ENCODE measurements around the gene ANKRD6.

The ANKRD6 gene

DNA sequence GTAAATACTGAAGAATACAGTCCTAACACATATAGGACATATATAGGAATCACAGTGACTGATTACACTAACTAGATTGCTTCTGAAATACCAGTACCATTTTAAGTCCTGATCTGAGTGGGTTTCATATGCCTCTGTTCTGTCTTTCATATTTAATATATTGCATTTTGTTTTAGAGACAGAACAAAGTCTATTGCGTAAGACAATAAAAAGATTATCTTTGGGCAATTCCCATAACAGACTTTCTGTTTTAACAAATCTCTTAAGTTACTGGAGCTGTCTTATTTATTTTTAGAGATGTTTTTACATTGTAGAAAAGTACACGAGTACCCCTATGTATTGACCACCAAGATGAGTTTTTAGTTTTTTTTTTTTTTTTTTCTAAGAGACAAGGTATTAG, 29.6 kb downstream of the ANKRD6 start:
- H3K4me3 ChIP-seq (ENCODE audit: low read depth, low read length), result no peak overlapping the region
- DNase-seq (ENCODE audit: low read depth), result no peak
- TF ChIP-seq, protein P1, sequence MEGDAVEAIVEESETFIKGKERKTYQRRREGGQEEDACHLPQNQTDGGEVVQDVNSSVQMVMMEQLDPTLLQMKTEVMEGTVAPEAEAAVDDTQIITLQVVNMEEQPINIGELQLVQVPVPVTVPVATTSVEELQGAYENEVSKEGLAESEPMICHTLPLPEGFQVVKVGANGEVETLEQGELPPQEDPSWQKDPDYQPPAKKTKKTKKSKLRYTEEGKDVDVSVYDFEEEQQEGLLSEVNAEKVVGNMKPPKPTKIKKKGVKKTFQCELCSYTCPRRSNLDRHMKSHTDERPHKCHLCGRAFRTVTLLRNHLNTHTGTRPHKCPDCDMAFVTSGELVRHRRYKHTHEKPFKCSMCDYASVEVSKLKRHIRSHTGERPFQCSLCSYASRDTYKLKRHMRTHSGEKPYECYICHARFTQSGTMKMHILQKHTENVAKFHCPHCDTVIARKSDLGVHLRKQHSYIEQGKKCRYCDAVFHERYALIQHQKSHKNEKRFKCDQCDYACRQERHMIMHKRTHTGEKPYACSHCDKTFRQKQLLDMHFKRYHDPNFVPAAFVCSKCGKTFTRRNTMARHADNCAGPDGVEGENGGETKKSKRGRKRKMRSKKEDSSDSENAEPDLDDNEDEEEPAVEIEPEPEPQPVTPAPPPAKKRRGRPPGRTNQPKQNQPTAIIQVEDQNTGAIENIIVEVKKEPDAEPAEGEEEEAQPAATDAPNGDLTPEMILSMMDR (IDR thresholded peaks at IDR 0.05; ENCODE audit: low read depth, low read length, missing control alignments), result no peak

DNA sequence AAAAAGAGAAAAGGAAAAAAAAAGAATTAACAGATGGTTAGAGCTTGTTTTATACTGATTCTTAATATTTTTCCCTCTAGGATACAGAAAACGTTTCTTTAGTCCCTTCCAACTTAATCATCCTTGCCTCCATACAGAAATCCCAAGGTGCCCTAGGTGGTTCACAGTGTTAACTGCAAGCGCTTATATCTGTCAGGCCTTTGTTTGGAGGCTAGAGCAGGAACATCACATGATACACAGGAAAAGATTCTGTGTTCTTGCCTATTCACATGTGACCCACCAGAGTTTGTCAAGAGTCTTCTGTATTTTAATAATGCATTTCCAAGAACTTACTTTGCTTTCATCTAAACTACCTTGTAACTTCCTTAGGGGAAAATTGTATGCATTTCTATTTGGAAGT, 31.3 kb downstream of the ANKRD6 start:
- TF ChIP-seq, protein P1 (IDR thresholded peaks at IDR 0.05; ENCODE audit: low read depth, low read length, missing control alignments), result no peak
- no peak overlapping the region for H3K4me3 ChIP-seq (ENCODE audit: low read depth, low read length)
- no peak for DNase-seq (ENCODE audit: low read depth)

DNA sequence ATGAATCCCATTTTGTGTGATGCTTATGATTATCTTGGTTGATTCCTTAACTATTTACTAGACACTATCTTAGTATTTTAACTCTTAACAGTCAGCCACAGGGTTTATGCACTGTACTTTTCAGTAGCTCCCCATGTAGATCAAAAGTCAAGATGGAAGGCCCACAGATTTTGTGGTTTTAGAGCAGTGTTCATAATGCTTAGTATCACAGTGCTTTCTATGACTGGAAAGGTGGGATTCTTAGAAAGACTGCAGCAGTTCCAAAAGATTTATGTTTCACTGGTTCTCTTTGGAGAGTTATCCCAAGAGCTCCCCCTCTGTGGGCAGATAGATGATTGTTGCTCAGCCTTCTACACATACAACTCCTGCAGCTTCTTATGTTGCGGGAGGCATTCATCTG, 34.5 kb downstream of the ANKRD6 start:
- no peak overlapping the region for H3K4me3 ChIP-seq (ENCODE audit: low read depth, low read length)
- DNase-seq (ENCODE audit: low read depth), result no peak
- TF ChIP-seq, protein P1 (IDR thresholded peaks at IDR 0.05; ENCODE audit: low read depth, low read length, missing control alignments), result no peak

DNA sequence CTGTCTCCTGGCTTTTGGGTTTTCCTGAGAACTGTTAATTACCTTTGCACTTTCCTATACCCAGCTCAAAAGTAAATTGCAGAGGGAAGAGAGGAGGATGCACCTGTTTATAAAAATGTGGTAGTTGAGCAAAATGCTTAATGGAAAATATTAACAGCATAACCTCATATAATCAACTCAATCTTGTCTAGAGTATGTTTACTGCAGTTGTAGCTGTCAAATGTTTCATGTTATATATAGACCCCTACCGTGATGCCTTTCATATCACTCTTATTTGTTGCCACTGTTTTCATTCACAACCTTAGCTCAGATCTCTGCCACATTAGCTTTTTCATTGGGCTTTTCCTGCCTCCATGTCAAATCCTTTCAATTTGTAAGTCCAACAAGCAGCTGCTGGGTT, 36.0 kb downstream of the ANKRD6 start:
- DNase-seq (ENCODE audit: low read depth), result no peak
- TF ChIP-seq, protein P1 (IDR thresholded peaks at IDR 0.05; ENCODE audit: low read depth, low read length, missing control alignments), result no peak
- H3K4me3 ChIP-seq (ENCODE audit: low read depth, low read length), result no peak overlapping the region

DNA sequence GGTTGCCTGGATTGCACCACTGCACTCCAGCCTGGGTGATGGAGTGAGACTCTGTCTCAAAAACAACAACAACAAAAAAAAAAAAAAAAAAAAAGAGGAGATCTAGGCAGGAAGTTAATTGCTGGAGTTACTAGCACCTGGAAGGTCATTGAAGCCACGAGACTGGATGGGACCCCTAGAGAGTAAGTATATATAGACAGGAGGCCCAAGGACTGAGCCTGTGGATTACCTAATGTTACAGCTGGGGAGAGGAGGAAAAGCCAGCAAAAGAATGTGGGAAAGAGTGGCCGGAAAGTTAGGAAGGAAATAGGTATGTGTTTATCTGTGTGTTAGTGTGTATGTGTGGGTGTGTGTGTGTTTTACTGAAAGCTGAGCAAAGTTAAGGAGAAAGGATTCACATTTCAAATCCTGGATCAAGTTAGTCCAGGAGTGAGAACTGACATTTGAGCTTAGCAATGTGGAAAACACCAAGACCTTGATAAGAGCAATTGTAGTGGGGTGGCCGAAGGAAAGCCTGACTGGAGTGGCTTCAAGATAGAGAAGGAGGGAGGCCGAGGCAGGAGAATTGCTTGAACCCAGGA, 38.4 kb downstream of the ANKRD6 start:
- no peak for DNase-seq (ENCODE audit: low read depth)
- TF ChIP-seq, protein P1 (IDR thresholded peaks at IDR 0.05; ENCODE audit: low read depth, low read length, missing control alignments), result no peak
- H3K4me3 ChIP-seq (ENCODE audit: low read depth, low read length), result no peak overlapping the region

DNA sequence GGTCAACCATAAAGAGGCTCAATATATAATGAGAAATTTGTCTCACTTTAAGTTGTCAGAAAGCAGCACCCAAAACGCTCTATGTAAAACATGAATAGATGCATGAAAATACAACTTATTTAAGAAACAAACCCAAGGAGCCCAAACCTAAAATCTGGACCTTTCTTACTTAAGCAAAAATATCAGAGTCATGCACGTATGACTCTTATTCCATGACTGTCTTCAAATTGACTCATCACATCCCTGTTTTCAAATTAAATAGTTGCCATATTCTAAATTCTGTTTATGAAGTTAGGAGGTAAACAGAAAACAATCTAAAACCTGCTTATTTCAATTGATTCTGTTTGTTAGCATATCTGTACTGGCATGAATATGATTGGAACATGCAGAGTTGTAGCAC, 42.1 kb downstream of the ANKRD6 start:
- TF ChIP-seq, protein P1 (IDR thresholded peaks at IDR 0.05; ENCODE audit: low read depth, low read length, missing control alignments), result no peak
- H3K4me3 ChIP-seq (ENCODE audit: low read depth, low read length), result no peak overlapping the region
- DNase-seq (ENCODE audit: low read depth), result no peak

DNA sequence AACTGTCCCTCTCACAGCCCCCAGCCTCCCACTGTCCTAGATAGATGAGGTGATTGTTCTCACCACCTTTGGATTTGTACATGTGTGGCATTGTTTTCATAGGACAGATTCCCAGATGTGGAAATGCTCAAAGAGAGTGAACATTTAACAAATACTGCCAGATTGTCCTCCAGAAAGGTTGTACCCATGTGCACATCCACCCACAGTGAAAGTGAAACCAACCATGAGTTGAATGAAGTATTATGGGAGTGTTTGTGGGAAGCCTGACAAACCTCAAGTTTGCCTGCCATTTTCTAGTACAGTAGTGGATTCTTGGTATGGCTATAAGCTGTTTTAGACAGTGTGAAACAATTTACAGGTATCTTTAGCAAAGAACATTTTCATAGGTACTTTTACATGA, 42.7 kb downstream of the ANKRD6 start:
- H3K4me3 ChIP-seq (ENCODE audit: low read depth, low read length), result no peak overlapping the region
- no peak for DNase-seq (ENCODE audit: low read depth)
- TF ChIP-seq, protein P1 (IDR thresholded peaks at IDR 0.05; ENCODE audit: low read depth, low read length, missing control alignments), result no peak
